Heart left ventricle (tissue), 16 donors: ENCODE data around the gene FAM193B. TPM values are rescaled to one million over a fixed set of nuclear protein-coding genes. Genes with fewer than 3 reads are reported as not detected.

ENCODE experiments used
- ATAC-seq, 4 donors: fragments of 200-7000 bp; cut with Tn5 transposase; one replicate each; pipeline ENCODE4 v1.9.1; 2020 to 2022; ENCODE audit warnings: moderate library complexity in 4 of 4, mild to moderate bottlenecking in 3 of 4, moderate number of reproducible peaks in 1 of 4
- DNase-seq, 5 donors: peaks; one replicate each; pipeline ENCODE4 v3.0.0-alpha.2; 2020
- H3K27ac ChIP-seq, 12 donors: fragments of 200-600 bp; sonication (generic) in 4 of 12; one replicate each; pipeline versions ENCODE4 v1.5.0 to v1.8.0; 2016 to 2022; ENCODE audit warnings: mild to moderate bottlenecking in 2 of 12
- H3K27me3 ChIP-seq, 9 donors: fragments of 200-600 bp; sonication (generic) in 2 of 9; one replicate each; pipeline versions ENCODE4 v1.5.1 to v1.8.0; 2016 to 2022; ENCODE audit warnings: mild to moderate bottlenecking in 3 of 9
- H3K36me3 ChIP-seq, 9 donors: fragments of 200-600 bp; sonication (generic) in 2 of 9; one replicate each; pipeline versions ENCODE4 v1.5.0 to v1.8.0; 2018 to 2022; ENCODE audit warnings: mild to moderate bottlenecking in 2 of 9
- H3K4me1 ChIP-seq, 12 donors: fragments of 200-600 bp; sonication (generic) in 4 of 12; one replicate each; pipeline versions ENCODE4 v1.5.0 to v1.8.0; 2016 to 2022; ENCODE audit warnings: mild to moderate bottlenecking in 3 of 12
- H3K4me3 ChIP-seq, 12 donors: fragments of 200-600 bp; sonication (generic) in 4 of 12; one replicate each; pipeline versions ENCODE4 v1.5.0 to v1.8.0; 2017 to 2022; ENCODE audit warnings: mild to moderate bottlenecking in 9 of 12, moderate library complexity in 4 of 12
- H3K9me3 ChIP-seq, 12 donors: fragments of 200-600 bp; sonication (generic) in 4 of 12; one replicate each; pipeline versions ENCODE4 v1.5.0 to v1.8.0; 2016 to 2022; ENCODE audit warnings: mild to moderate bottlenecking in 1 of 12
- POLR2A ChIP-seq, 2 donors: fragments of 450-650 bp; IDR thresholded peaks; one replicate each; pipeline ENCODE4 v1.6.1; 2017; ENCODE audit warnings: antibody characterized with exemption in 2 of 2, mild to moderate bottlenecking in 2 of 2, moderate library complexity in 2 of 2
- WGBS, 4 donors: extraction: QIAGEN DNeasy Blood & Tissue Kit in 2 of 4; methylation state at CpG; one replicate each; pipeline versions ENCODE4 v1.1.5 to v1.1.7; 2013 to 2018; 5-methylcytosine and 5-hydroxymethylcytosine counted together
- intact Hi-C, 10 donors: fragments of 100-400 bp; cut with DNase I; formaldehyde crosslinking; loops; one replicate each; pipeline versions ENCODE4 v1.11.1 to v1.14.2; 2022
- polyA plus RNA-seq, 2 donors: library from polyadenylated mRNA; stranded (reverse); fragments of 200-250 nt; gene quantifications; one replicate each; pipeline ENCODE4 v1.2.3, GENCODE V29; 2013
- total RNA-seq, 9 donors: library from RNA; depleted of rRNA in 2 of 9; stranded (reverse); fragments of >200 nt in 2 of 9; fragmentation: NEBNext Ultra II Directional in 3 of 9; extraction: Animal tissue kit (Norgen Biotek cat#: 25700) in 3 of 9; gene quantifications; one replicate each; pipeline versions ENCODE4 v1.1.0 to v1.2.4, GENCODE V29; 2016 to 2023
- TF ChIP-seq, protein P1 (sequence below), 12 donors: fragments of 200-600 bp; sonication (generic) in 4 of 12; IDR thresholded peaks; one replicate each; pipeline versions ENCODE4 v1.5.0 to v1.8.0; 2018 to 2022; ENCODE audit warnings: antibody characterized with exemption in 12 of 12, mild to moderate bottlenecking in 5 of 12
- donor health status: ischemic (EF 13 %, LVEDD 7.1; RV severe dilation, severe dysfunction).
- donor health status: healthy with polysubstance abuse.
- donor health status: DM: no; HTN: yes; CAD: no.
- donor health status: DM: no; HTN: no; CAD: no.
- donor health status: ischemic (EF 25% LVEDD 6.9; RV normal size, moderate dysfunction).
- donor health status: ischemic (EF 25% LVEDD 5.7; RV mildly dilated, moderate dysfunction).
- donor health status: healthy.
- donor health status: DM: yes; HTN: yes; CAD: no.
- donor health status: ischemic (EF 35%, LVEDD 5.7; RV mildly dilated, moderate dysfunction).
- donor health status: nonischemic (EF 11% LVEDD 7.7; RV severe dilation, severe dysfunction).
- donor health status: DM: yes; HTN: yes; CAD: no.
- donor health status: PGD.
- donor health status: ischemic (EF 29% LVEDD 5.4; RV normal size, mild dysfunction).
- donor health status: nonischemic (EF 23%, LVEDD 6.1; RV moderate dilation, normal function).

The FAM193B gene
- total and polyA plus RNA-seq, 11 donors = 13.1 to 58.9 (median 20.2) TPM

DNA sequence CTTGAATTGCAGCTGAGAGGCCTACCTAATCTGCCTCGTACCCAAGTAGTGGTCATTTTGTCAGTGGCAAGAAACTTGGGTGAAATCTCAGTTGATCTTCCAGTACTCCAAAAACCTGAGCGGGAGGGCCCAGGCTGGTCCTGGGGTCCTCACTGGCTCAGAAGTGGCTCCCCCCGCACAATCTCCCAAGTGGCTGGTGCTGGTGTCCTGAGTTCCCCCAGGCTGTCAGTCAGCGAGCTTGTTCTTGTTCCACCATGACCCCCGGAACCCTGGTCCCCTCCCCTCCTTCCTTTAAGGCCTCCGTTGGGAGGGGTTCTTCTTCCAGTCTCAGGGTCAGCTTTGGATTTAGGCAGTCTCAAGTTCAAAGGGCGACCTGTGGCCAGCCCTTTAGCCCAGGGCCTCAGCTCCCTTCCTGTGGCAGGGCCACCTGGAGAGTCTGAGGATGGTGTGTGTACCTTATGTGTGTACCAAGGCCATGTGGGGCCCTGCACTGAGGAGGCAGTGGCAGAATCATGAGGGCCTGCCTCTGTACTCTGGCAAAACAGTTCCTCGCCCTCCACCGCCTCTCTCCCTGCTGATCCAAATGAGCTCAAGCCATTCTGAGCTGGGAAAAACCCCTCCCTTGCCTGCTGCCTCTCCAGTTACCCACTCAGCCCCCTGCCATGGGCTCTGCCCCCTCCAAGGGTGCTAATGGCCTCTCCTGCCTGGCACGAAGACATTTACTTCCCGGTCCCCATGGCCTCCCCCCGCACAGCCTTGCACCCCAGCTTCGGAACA, 76.5 kb downstream of the FAM193B start:
- no peaks in the 10 kb centered on the region for H3K9me3 ChIP-seq
- H3K36me3 ChIP-seq = peaks cover 0 to 16% (median under 1%) of the 10 kb centered on the region in 9 donors
- no peak for ATAC-seq
- intact Hi-C loops = loop anchor here in 1 of 10 donors (2.0 kb wide), 1 partner anchor 19 kb away; the partner anchor contains the start of gene PDLIM7
- peak in 1 of 5 donors; percentile 23 for DNase-seq
- H3K4me1 ChIP-seq = peaks cover 0 to 50% (median 28%) of the 10 kb centered on the region in 12 donors
- 95 to 97% (median 95%) methylated on average over 12 to 13 of the region's 13 CpGs for WGBS, 4 donors
- peaks cover 0 to 10% (median 0%) of the 10 kb centered on the region in 9 donors for H3K27me3 ChIP-seq
- H3K4me3 ChIP-seq = no peak overlapping the region
- peak overlapping the region in 3 of 12 donors; percentile 3 to 89 (median 24) for H3K27ac ChIP-seq
- no peak for TF ChIP-seq POLR2A (IDR thresholded peaks at IDR 0.05)
- TF ChIP-seq, protein P1, sequence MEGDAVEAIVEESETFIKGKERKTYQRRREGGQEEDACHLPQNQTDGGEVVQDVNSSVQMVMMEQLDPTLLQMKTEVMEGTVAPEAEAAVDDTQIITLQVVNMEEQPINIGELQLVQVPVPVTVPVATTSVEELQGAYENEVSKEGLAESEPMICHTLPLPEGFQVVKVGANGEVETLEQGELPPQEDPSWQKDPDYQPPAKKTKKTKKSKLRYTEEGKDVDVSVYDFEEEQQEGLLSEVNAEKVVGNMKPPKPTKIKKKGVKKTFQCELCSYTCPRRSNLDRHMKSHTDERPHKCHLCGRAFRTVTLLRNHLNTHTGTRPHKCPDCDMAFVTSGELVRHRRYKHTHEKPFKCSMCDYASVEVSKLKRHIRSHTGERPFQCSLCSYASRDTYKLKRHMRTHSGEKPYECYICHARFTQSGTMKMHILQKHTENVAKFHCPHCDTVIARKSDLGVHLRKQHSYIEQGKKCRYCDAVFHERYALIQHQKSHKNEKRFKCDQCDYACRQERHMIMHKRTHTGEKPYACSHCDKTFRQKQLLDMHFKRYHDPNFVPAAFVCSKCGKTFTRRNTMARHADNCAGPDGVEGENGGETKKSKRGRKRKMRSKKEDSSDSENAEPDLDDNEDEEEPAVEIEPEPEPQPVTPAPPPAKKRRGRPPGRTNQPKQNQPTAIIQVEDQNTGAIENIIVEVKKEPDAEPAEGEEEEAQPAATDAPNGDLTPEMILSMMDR (IDR thresholded peaks at IDR 0.05) = no peak

DNA sequence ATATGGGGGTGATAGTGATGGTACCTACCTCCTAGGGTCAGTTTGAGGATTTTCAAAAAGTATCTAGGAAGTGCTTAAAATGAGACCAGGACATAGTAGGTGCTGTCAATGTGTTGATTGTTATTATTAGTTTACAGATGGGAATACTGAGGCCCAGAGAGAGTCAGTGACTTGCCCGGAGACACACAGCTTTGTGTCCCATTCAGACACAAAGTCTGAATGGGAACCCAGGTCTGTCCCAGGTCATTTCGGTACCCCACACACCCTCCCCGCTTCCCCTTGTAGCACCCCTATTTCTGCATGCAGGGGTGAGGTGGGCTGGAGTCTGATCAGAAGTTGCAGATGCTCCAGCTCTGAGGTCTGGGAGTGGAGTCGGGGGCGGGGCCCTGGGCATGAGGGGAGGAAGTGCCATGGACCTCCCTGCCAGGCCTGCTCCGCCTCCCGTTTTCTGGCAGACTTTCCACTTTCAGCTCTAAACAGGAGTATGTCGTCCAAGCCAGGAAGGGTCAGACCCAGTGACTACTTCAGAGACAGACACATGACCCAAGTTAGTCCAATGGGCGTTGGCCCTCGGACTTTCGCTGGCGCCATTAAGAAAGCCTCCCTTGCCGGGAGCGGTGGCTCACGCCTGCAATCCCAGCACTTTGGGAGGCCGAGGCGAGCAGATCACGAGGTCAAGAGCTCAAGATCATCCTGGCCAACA, 77.7 kb downstream of the FAM193B start:
- H3K4me3 ChIP-seq = no peak overlapping the region
- peaks cover 0 to 61% (median 36%) of the 10 kb centered on the region in 12 donors for H3K4me1 ChIP-seq
- H3K36me3 ChIP-seq = peaks cover 0 to 7% (median 0%) of the 10 kb centered on the region in 9 donors
- intact Hi-C loops = no loop called here
- DNase-seq = peak in 2 of 5 donors; percentile 53 to 59
- WGBS, 4 donors = 65 to 80% (median 78%) methylated on average over 16 to 18 of the region's 18 CpGs
- TF ChIP-seq, protein P1 (IDR thresholded peaks at IDR 0.05) = no peak
- peak overlapping the region in 3 of 12 donors; percentile 22 to 89 (median 29) for H3K27ac ChIP-seq
- H3K9me3 ChIP-seq = no peaks in the 10 kb centered on the region
- no peak for ATAC-seq
- H3K27me3 ChIP-seq = peaks cover 0 to 22% (median 5%) of the 10 kb centered on the region in 9 donors

DNA sequence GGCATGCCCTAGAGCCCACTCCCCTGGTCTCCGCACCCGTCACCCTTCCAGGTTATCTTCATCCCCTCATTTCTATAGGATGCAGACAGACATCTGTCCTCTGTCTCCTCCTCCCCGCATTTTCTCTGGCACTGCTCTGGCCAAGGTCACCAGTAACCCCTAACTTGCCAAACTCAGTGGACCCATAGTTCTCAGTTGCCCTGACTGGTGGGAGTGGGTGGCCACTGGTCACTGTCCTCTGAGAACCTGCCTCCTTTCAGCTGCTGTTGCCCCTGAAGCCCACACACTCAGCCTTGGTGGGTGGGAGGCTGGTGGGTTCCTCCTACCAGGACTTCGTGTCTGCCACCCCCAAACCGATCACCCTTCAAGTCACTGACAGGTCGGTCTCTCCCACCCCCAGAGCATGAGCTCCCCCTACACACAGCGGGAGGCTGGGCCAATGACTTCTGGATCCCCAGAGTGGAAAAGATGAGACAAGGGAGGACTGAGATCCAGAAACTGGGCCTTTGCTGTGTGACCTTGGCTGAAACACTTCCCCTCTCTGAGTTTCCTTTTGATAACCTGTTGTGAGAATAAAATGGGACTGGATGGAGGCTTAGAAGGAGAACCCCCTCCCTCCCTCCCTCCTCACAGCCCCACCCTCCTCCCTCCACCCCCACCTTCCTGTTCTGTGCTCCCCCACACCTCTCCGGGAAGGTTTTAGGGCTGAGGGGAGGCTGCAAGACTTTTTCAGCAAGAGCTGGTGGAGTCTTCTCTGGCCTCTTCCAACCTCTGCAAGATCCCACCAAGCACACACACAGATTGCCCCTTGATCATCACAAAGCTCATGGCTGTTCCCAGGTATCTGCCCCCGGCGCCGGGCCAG, 78.6 kb downstream of the FAM193B start:
- ATAC-seq (no peak), DNase-seq (peak in 1 of 5 donors; percentile 24)
- intact Hi-C loops = loop anchor here in 1 of 10 donors (2.0 kb wide), 1 partner anchor 21 kb away; the partner anchor contains the start of gene PDLIM7
- TF ChIP-seq, protein P1 (IDR thresholded peaks at IDR 0.05) = no peak
- TF ChIP-seq POLR2A (IDR thresholded peaks at IDR 0.05) = no peak
- Histone ChIP-seq H3K4me1 (peaks cover 0 to 68% (median 44%) of the 10 kb centered on the region in 12 donors), H3K27me3 (peaks cover 0 to 31% (median 5%) of the 10 kb centered on the region in 9 donors), H3K9me3 (no peaks in the 10 kb centered on the region), H3K36me3 (no peaks in the 10 kb centered on the region), H3K4me3 (no peak overlapping the region), H3K27ac (peak overlapping the region in 1 of 12 donors; percentile 89)
- 64 to 78% (median 71%) methylated on average over 11 of the region's 11 CpGs for WGBS, 4 donors
